ENCODE results near the gene EDNRA. TPM values are rescaled to one million over a fixed set of nuclear protein-coding genes. Genes with fewer than 3 reads are reported as not detected.

The EDNRA gene
- total and polyA plus RNA-seq, 2 of the 8 experiments (the other 6 are each of a cell fraction or from before 2014, with no cell fraction given) = 1.7 to 3.3 TPM

DNA sequence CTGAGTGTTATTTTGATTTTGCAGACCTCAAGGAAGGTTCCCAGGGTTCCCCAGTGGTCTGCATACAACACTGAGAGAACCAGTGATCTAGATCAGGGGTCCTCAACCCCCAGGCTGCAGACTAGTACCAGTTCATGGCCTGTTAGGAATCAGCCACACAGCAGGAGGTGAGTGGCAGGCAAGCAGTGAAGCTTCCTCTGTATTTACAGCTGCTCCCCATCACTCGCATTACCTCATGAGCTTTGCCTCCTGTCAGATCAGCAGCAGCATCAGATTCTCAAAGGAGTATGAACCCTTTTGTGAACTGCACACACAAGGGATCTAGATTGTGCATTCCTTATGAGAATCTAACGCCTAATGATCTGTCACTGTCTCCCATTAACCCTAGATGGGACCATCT lies 28.5 kb downstream of the EDNRA start (continued):
- TF ChIP-seq, protein P1, sequence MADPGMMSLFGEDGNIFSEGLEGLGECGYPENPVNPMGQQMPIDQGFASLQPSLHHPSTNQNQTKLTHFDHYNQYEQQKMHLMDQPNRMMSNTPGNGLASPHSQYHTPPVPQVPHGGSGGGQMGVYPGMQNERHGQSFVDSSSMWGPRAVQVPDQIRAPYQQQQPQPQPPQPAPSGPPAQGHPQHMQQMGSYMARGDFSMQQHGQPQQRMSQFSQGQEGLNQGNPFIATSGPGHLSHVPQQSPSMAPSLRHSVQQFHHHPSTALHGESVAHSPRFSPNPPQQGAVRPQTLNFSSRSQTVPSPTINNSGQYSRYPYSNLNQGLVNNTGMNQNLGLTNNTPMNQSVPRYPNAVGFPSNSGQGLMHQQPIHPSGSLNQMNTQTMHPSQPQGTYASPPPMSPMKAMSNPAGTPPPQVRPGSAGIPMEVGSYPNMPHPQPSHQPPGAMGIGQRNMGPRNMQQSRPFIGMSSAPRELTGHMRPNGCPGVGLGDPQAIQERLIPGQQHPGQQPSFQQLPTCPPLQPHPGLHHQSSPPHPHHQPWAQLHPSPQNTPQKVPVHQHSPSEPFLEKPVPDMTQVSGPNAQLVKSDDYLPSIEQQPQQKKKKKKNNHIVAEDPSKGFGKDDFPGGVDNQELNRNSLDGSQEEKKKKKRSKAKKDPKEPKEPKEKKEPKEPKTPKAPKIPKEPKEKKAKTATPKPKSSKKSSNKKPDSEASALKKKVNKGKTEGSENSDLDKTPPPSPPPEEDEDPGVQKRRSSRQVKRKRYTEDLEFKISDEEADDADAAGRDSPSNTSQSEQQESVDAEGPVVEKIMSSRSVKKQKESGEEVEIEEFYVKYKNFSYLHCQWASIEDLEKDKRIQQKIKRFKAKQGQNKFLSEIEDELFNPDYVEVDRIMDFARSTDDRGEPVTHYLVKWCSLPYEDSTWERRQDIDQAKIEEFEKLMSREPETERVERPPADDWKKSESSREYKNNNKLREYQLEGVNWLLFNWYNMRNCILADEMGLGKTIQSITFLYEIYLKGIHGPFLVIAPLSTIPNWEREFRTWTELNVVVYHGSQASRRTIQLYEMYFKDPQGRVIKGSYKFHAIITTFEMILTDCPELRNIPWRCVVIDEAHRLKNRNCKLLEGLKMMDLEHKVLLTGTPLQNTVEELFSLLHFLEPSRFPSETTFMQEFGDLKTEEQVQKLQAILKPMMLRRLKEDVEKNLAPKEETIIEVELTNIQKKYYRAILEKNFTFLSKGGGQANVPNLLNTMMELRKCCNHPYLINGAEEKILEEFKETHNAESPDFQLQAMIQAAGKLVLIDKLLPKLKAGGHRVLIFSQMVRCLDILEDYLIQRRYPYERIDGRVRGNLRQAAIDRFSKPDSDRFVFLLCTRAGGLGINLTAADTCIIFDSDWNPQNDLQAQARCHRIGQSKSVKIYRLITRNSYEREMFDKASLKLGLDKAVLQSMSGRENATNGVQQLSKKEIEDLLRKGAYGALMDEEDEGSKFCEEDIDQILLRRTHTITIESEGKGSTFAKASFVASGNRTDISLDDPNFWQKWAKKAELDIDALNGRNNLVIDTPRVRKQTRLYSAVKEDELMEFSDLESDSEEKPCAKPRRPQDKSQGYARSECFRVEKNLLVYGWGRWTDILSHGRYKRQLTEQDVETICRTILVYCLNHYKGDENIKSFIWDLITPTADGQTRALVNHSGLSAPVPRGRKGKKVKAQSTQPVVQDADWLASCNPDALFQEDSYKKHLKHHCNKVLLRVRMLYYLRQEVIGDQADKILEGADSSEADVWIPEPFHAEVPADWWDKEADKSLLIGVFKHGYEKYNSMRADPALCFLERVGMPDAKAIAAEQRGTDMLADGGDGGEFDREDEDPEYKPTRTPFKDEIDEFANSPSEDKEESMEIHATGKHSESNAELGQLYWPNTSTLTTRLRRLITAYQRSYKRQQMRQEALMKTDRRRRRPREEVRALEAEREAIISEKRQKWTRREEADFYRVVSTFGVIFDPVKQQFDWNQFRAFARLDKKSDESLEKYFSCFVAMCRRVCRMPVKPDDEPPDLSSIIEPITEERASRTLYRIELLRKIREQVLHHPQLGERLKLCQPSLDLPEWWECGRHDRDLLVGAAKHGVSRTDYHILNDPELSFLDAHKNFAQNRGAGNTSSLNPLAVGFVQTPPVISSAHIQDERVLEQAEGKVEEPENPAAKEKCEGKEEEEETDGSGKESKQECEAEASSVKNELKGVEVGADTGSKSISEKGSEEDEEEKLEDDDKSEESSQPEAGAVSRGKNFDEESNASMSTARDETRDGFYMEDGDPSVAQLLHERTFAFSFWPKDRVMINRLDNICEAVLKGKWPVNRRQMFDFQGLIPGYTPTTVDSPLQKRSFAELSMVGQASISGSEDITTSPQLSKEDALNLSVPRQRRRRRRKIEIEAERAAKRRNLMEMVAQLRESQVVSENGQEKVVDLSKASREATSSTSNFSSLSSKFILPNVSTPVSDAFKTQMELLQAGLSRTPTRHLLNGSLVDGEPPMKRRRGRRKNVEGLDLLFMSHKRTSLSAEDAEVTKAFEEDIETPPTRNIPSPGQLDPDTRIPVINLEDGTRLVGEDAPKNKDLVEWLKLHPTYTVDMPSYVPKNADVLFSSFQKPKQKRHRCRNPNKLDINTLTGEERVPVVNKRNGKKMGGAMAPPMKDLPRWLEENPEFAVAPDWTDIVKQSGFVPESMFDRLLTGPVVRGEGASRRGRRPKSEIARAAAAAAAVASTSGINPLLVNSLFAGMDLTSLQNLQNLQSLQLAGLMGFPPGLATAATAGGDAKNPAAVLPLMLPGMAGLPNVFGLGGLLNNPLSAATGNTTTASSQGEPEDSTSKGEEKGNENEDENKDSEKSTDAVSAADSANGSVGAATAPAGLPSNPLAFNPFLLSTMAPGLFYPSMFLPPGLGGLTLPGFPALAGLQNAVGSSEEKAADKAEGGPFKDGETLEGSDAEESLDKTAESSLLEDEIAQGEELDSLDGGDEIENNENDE (IDR thresholded peaks at IDR 0.05; ENCODE audit: insufficient replicate concordance, low read length) = no peak
- TF ChIP-seq SIX5 (IDR thresholded peaks at IDR 0.05; ENCODE audit: low read depth, low read length) = no peak
- no peak for TF ChIP-seq CTBP2 (IDR thresholded peaks at IDR 0.05; ENCODE audit: borderline replicate concordance, insufficient read depth, insufficient read length, low read length)
- TF ChIP-seq EP300 (IDR thresholded peaks at IDR 0.05; ENCODE audit: borderline replicate concordance in 1 of 2, low read depth in 2 of 2, low read length in 2 of 2) = no peak
- no peak for TF ChIP-seq CREB1 (IDR thresholded peaks at IDR 0.05)
- TF ChIP-seq TAF7 (optimal IDR thresholded peaks at IDR 0.05; ENCODE audit: borderline replicate concordance, low read depth, low read length) = no peak
- no peak for TF ChIP-seq POLR2AphosphoS5 (IDR thresholded peaks at IDR 0.05; ENCODE audit: low read depth, low read length)
- no peak for TF ChIP-seq RBBP5 (IDR thresholded peaks at IDR 0.05; ENCODE audit: borderline replicate concordance, low read depth, low read length)
- no peak for TF ChIP-seq JUN (IDR thresholded peaks at IDR 0.05; ENCODE audit: low read depth, low read length)

Measured in H1 (cell line).